Measurements from ENCODE around the gene LAMA2.

Gene LAMA2

GRCh38 chr6:129233458-129234134 is 350.7 kb downstream of the LAMA2 start:
- DNase-seq: no peak
- no peaks in the 10 kb centered on the region for H3K27me3 ChIP-seq (replicated peaks)
- in situ Hi-C loops (cut with HindIII; ENCODE audit: low pct_ligation_motif_present, low sequenced_read_pairs): no loop called here

GRCh38 chr6:129235167-129236000 is 352.4 kb downstream of the LAMA2 start:
- no peak for DNase-seq
- Histone ChIP-seq H3K4me3 (ENCODE audit: low read depth, low read length) (no peak overlapping the region), H3K27me3 (replicated peaks) (no peaks in the 10 kb centered on the region), H3K27ac (no peak overlapping the region), H3K36me3 (replicated peaks) (no peaks in the 10 kb centered on the region)
- in situ Hi-C loops (cut with HindIII; ENCODE audit: low pct_ligation_motif_present, low sequenced_read_pairs): no loop called here
- TF ChIP-seq CTCF (IDR thresholded peaks at IDR 0.05; ENCODE audit: low read depth, low read length, missing control alignments): no peak

More at GRCh38 chr6:129233458-129234134, 350.7 kb downstream of the LAMA2 start:
- TF ChIP-seq CTCF (IDR thresholded peaks at IDR 0.05; ENCODE audit: low read depth, low read length, missing control alignments): no peak
- Histone ChIP-seq H3K36me3 (replicated peaks) (no peaks in the 10 kb centered on the region), H3K27ac (no peak overlapping the region), H3K4me3 (ENCODE audit: low read depth, low read length) (no peak overlapping the region)

- no peak overlapping the region for H3K4me3 ChIP-seq (ENCODE audit: low read depth, low read length)
- no peak for TF ChIP-seq CTCF (IDR thresholded peaks at IDR 0.05; ENCODE audit: low read depth, low read length, missing control alignments)
- DNase-seq: no peak
- no peaks in the 10 kb centered on the region for H3K36me3 ChIP-seq (replicated peaks)
- no peaks in the 10 kb centered on the region for H3K27me3 ChIP-seq (replicated peaks)
- in situ Hi-C loops (cut with HindIII; ENCODE audit: low pct_ligation_motif_present, low sequenced_read_pairs): no loop called here
- no peak overlapping the region for H3K27ac ChIP-seq
Measured at GRCh38 chr6:129236001-129236517, 353.1 kb downstream of the LAMA2 start.

GRCh38 chr6:129238991-129239390 is 356.1 kb downstream of the LAMA2 start:
- Histone ChIP-seq H3K4me3 (ENCODE audit: low read depth, low read length) (no peak overlapping the region), H3K27ac (no peak overlapping the region), H3K27me3 (replicated peaks) (no peaks in the 10 kb centered on the region), H3K36me3 (replicated peaks) (no peaks in the 10 kb centered on the region)
- in situ Hi-C loops (cut with HindIII; ENCODE audit: low pct_ligation_motif_present, low sequenced_read_pairs): no loop called here
- DNase-seq: no peak
- TF ChIP-seq CTCF (IDR thresholded peaks at IDR 0.05; ENCODE audit: low read depth, low read length, missing control alignments): no peak

GRCh38 chr6:129239825-129240491 is 357.0 kb downstream of the LAMA2 start:
- no peak overlapping the region for H3K27ac ChIP-seq
- H3K4me3 ChIP-seq (ENCODE audit: low read depth, low read length): no peak overlapping the region
- H3K27me3 ChIP-seq (replicated peaks): no peaks in the 10 kb centered on the region
- TF ChIP-seq CTCF (IDR thresholded peaks at IDR 0.05; ENCODE audit: low read depth, low read length, missing control alignments): no peak
- no peak for DNase-seq
- in situ Hi-C loops (cut with HindIII; ENCODE audit: low pct_ligation_motif_present, low sequenced_read_pairs): no loop called here
- H3K36me3 ChIP-seq (replicated peaks): no peaks in the 10 kb centered on the region
